NCI-H1436 treated with DMSO at 0.1 percent for 48 hours (cell line): ENCODE measurements around the gene LRRN1.

Experiments
- DNase-seq: peaks from one replicate; lab custom pipeline; 2025; lab: John Stamatoyannopoulos, UW

Gene LRRN1

GRCh38 chr3:3799173-3800079 is at the start of gene LRRN1:
TSS of gene LRRN1 (plus strand) at chr3:3799431. CDS start at chr3:3844642, 45,211 bp downstream.
- DNase-seq: no peak

GRCh38 chr3:3753416-3753815 is 45.8 kb upstream of the LRRN1 start:
- DNase-seq: no peak

DNA sequence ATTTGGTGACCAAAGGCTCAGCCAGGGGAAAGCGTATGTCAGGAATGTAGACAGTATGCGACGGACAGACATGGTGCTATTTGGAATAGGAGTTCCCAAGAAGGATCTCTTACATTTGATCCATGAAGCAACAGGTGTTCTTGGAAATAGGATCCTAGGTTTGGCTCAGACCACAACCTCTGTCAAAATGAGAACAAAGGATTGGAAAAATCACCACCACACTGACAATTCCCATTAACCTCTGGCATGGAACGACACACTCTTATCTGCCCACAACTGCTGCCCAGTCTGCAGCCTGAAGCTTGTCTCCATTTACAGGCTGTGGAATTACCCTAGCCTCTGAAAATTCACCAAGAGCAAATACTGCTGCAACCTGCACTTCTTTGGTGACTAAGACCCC is 33.6 kb upstream of the LRRN1 start:
- DNase-seq: no peak

DNA sequence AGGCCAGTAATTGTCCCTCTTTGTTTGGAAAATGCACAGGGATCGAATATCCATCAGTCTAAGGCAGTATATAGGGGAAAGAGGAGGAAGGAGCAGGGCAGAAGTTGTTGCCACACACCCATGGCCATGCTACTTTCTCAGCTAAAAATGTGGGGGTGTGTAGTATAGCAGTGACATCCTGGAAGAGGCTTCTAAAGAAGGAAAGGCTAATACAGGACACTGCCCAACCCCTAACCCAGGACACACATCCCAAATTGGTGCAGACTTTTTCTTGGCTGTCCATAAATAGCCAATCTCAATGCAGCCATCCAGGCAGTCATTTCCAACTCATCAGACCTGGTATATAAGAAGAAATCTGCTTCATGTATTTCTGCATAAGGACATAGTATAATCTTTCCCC is 33.1 kb upstream of the LRRN1 start:
- no peak for DNase-seq

GRCh38 chr3:3771094-3771493 is 28.1 kb upstream of the LRRN1 start:
- no peak for DNase-seq

DNA sequence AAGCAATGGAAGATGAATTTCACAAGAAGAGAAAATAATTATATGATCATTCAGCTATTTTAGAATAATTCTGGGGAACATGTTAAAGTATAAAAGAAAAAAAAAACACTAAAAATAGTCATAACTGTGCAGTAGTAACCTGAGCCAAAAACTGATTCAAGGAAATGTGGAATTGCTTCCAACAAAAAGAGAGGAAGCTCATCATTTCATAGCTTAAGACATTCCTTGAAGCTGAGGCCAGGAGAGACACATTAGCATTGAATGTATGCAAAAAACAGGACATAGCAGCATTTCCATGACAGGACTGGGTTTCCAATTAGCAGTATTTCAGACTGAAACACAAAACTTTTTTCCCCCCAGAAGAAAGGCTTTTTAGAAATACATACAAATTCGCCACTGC is 27.7 kb upstream of the LRRN1 start:
- DNase-seq: no peak

DNA sequence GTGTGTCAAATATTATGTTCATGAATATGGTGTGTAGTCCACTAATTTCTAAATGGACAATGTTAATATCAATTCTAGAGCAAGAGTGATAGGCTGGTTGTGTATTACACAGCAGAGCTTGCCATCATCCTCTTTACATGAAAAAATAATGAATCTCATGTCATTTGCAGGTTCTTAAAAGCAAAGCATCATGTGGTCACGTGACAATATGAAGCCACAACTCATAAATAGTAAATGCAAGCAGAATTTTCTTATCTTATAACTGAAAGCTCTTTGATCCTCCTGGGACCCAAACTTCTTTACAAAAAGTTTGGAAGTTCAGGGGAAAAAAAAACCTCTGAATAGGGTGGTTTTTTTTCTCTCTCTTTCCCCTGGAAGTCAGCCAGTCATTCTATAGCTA is 26.9 kb upstream of the LRRN1 start:
- no peak for DNase-seq

- no peak for DNase-seq
These were observed 26.3 kb upstream of the LRRN1 start for GRCh38 chr3:3772920-3773319.

- no peak for DNase-seq
These were observed 22.6 kb upstream of the LRRN1 start for GRCh38 chr3:3776607-3777006.

- no peak for DNase-seq
These were observed 21.0 kb upstream of the LRRN1 start for GRCh38 chr3:3778216-3778615.

- no peak for DNase-seq
These were observed 20.5 kb upstream of the LRRN1 start for GRCh38 chr3:3778641-3779270.

- DNase-seq: no peak
These were observed 16.8 kb upstream of the LRRN1 start for GRCh38 chr3:3782457-3782856.

DNA sequence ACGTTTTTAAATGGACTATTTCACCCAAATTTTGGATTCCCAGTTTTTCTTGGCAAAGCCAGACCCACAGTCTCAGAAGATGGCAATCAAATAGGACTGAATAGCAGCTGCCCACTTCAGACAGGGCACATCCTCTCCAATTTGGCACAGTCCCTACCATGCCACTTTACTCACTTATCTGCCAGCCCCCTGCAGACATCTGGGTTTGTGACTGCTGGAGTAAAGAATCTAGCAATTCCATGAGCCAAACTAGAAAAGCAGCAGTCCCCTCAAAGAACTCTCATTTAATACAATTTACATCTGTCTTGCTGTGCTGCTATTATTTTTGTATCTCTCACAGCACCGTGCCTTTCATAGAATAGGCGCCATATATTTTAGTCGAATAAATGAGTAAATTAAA is 16.0 kb upstream of the LRRN1 start:
- no peak for DNase-seq

GRCh38 chr3:3783696-3784095 is 15.5 kb upstream of the LRRN1 start:
- DNase-seq: no peak

GRCh38 chr3:3792391-3792790 is 6.8 kb upstream of the LRRN1 start:
- no peak for DNase-seq

GRCh38 chr3:3798631-3799113 is 559 bp upstream of the LRRN1 start:
- no peak for DNase-seq

- no peak for DNase-seq
These were observed 837 bp downstream of the LRRN1 start for GRCh38 chr3:3800080-3800455.

- DNase-seq: no peak
These were observed 1.7 kb downstream of the LRRN1 start for GRCh38 chr3:3800685-3801493.

GRCh38 chr3:3801494-3801841 is 2.2 kb downstream of the LRRN1 start:
- DNase-seq: no peak

DNA sequence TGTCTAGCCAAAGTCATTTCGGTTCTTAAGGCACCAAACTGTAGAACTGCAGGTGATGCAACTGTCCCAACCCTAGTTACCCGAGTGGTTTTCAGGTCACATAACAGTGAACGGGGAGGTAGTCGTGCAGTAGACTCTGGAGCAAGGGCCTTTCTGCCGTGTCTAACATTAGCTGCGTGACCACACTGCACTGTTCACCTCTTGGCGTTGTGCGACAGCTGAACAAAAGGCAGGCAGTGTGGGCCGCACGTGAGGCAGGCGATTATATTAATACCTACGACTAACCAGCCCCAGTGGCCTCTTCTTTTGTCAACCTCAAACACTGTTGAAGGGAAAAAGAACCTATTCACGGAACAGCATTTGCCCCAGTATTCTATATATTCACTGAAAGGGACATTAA is 2.8 kb downstream of the LRRN1 start:
- DNase-seq: no peak

DNA sequence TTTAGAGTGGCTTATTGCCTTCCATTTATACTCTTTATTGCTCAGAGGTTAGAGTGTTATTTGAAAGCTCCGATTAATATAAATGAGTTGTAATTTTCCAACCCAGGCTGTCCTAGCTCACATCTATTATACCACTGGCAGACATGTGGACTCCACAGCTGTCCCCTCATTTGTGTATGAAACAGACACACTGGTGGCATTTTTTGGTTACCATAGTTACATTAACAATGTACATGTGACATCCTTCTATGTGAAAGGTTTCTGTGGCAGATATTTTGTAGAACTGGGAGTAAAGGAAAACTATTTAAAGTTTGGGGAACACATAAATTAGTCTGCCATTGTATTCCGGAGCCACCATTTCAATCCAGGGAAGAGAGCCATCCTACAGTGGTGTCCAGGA is 5.3 kb downstream of the LRRN1 start:
- no peak for DNase-seq

DNA sequence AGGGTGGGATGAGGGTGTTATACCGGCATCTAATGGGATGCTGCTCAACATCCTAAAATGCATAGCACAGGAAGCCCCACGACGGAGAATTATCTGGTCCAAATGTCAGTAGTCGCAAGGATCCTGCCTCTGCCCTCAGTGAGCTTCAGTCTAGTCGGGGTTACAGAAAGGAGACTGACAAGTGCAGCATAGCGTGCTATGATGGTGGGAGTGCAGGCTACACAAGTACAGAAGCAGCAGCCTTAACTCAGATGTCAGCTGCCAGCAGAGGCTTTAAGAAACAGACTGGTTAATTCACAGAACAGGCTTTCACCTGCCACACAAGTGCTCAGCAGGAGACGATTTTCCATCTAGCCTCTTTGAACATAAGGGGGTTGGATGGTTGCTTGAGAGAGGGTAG is 6.9 kb downstream of the LRRN1 start:
- DNase-seq: no peak

DNA sequence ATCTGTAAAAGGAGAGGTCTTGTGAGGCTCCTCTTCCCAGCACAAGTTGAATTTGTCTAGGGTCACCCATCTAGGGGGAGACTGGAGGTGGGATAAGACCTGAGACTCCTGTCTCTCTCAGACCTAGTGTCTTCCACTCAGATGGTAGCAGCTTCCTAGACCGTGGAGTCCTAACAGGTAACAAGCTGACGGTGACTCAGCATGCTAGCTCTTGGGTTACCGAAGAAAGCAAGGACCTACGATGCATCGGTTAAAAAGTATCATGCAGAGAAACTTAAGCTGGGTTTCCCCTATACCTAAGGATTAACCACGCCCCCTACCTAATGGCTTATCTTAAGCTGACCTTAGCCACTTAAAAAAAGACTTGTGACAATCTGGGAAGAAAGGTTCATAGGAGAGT is 7.6 kb downstream of the LRRN1 start:
- no peak for DNase-seq
